ENCODE data around the gene SORCS2.

- TF ChIP-seq, protein P1, sequence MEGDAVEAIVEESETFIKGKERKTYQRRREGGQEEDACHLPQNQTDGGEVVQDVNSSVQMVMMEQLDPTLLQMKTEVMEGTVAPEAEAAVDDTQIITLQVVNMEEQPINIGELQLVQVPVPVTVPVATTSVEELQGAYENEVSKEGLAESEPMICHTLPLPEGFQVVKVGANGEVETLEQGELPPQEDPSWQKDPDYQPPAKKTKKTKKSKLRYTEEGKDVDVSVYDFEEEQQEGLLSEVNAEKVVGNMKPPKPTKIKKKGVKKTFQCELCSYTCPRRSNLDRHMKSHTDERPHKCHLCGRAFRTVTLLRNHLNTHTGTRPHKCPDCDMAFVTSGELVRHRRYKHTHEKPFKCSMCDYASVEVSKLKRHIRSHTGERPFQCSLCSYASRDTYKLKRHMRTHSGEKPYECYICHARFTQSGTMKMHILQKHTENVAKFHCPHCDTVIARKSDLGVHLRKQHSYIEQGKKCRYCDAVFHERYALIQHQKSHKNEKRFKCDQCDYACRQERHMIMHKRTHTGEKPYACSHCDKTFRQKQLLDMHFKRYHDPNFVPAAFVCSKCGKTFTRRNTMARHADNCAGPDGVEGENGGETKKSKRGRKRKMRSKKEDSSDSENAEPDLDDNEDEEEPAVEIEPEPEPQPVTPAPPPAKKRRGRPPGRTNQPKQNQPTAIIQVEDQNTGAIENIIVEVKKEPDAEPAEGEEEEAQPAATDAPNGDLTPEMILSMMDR (IDR thresholded peaks at IDR 0.05): no peak
- no peak for TF ChIP-seq POLR2A (IDR thresholded peaks at IDR 0.05)
Measured at GRCh38 chr4:7623468-7623867, 431.1 kb downstream of the SORCS2 start.
